HepG2 (cell line): Measurements from ENCODE around the gene ZNF638.

Experiments
- AGO2 ChIP-seq: fragments of 200-400 bp; formaldehyde crosslinking; optimal IDR thresholded peaks from 2 replicates; pipeline ENCODE3; 2017; ENCODE audit warnings: mild to moderate bottlenecking, low read depth, low read length, moderate library complexity
- CTCF ChIP-seq: sonication (generic); formaldehyde crosslinking; IDR thresholded peaks from 2 replicates; pipeline ENCODE4 v1.5.0; 2020; ENCODE audit warnings: mild to moderate bottlenecking, missing genetic modification reagents, moderate library complexity
- EZH2 ChIP-seq: conservative IDR thresholded peaks from 2 replicates; pipeline ENCODE4 v1.6.1; 2012; ENCODE audit warnings: mild to moderate bottlenecking, low read depth, low read length, moderate library complexity
- IKZF4 ChIP-seq: sonication (generic); formaldehyde crosslinking; IDR thresholded peaks from 2 replicates; pipeline ENCODE4 v1.5.1; 2020; ENCODE audit warnings: borderline replicate concordance, mild to moderate bottlenecking, low read depth, missing genetic modification reagents; ENCODE audit errors: not compliant biosample characterization
- KLF11 ChIP-seq: IDR thresholded peaks from 2 replicates; pipeline ENCODE4 v1.6.1; 2016; ENCODE audit warnings: missing compliant biosample characterization
- NCOR1 ChIP-seq: fragments of 200-600 bp; sonication (generic); IDR thresholded peaks from 2 replicates; pipeline ENCODE4 v1.7.0; 2017; ENCODE audit warnings: antibody characterized with exemption, low read length, borderline replicate concordance
- POLR2A ChIP-seq, 2 experiments: IDR thresholded peaks; 2 replicates each; pipeline ENCODE4 v1.6.1; 2011; ENCODE audit warnings: low read depth in 2 of 2, low read length in 2 of 2, mild to moderate bottlenecking in 1 of 2, moderate library complexity in 1 of 2; ENCODE audit not compliant: insufficient read depth in 1 of 2
- POLR2AphosphoS5 ChIP-seq: IDR thresholded peaks from 2 replicates; pipeline ENCODE4 v1.6.1; 2012; ENCODE audit warnings: low read depth, low read length
- PRDM15 ChIP-seq: sonication (generic); formaldehyde crosslinking; IDR thresholded peaks from 2 replicates; pipeline ENCODE4 v1.4.0; 2020; ENCODE audit warnings: missing genetic modification reagents
- SKI ChIP-seq: fragments of 450-650 bp; IDR thresholded peaks from one replicate; pipeline ENCODE4 v1.6.1; 2018; ENCODE audit warnings: mild to moderate bottlenecking; ENCODE audit not compliant: partially characterized antibody
- TF ChIP-seq, protein P1 (sequence below): IDR thresholded peaks from 2 replicates; pipeline ENCODE4 v1.6.1; 2016; ENCODE audit warnings: missing biosample characterization, missing genetic modification reagents, low read depth
- TF ChIP-seq, protein P2 (sequence below): sonication (generic); formaldehyde crosslinking; conservative IDR thresholded peaks from 2 replicates; pipeline ENCODE4 v1.4.0; 2020; ENCODE audit warnings: missing genetic modification reagents

DNA sequence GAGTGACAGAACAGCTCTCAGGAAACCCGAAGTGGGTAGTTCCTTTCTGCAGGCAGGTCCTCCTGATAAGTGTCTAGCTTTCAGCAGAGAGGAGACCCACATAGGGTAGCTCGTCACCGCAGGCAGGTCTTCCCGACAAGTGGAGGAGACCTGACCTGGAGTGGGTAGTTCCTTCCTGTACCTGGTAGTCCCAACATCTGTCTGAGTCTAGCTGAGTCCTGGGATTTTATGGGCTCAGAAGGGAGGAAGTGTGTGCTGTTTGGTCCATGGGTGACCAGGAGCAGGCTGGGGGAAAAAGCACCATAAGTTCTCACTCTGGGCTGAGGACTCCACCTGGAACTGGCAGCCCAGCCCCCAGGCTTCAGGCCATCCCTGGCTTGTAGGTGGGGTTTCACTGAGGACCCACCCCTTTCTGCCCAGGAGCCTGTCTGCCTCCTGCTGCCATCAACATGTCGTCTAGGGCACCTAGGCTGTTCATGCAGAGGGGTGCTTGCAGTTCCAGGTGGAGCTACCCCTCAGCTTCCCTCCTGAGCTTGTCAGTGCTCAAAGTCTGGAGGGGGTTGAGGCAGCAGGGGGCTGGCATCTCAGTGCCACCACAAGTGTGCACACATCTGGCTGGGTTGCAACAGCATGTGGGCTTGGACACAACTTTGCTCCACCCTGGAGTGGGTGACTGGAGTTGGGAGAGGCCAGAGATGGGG lies 131.2 kb downstream of the ZNF638 start:
- TF ChIP-seq SKI: no peak
- TF ChIP-seq KLF11 (CRISPR knock-in tag): no peak
- TF ChIP-seq PRDM15 (CRISPR knock-in tag): no peak
- TF ChIP-seq NCOR1: no peak
- TF ChIP-seq POLR2A (IDR thresholded peaks at IDR 0.05; ENCODE audit: insufficient read depth in 1 of 2, low read depth in 2 of 2, low read length in 2 of 2): no peak
- TF ChIP-seq EZH2: no peak
- TF ChIP-seq CTCF (CRISPR knock-in tag): no peak
- no peak for TF ChIP-seq POLR2AphosphoS5
- TF ChIP-seq, protein P1, sequence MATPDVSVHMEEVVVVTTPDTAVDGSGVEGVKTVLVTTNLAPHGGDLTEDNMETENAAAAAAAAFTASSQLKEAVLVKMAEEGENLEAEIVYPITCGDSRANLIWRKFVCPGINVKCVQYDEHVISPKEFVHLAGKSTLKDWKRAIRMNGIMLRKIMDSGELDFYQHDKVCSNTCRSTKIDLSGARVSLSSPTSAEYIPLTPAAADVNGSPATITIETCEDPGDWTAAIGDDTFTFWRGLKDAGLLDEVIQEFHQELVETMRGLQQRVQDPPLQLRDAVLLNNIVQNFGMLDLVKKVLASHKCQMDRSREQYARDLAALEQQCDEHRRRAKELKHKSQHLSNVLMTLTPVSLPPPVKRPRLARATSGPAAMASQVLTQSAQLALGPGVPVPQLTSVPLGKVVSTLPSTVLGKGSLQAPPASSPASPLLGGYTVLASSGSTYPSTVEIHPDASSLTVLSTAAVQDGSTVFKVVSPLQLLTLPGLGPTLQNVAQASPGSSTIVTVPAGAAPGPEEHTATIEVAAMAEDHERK (CRISPR knock-in tag): no peak
- TF ChIP-seq, protein P2, sequence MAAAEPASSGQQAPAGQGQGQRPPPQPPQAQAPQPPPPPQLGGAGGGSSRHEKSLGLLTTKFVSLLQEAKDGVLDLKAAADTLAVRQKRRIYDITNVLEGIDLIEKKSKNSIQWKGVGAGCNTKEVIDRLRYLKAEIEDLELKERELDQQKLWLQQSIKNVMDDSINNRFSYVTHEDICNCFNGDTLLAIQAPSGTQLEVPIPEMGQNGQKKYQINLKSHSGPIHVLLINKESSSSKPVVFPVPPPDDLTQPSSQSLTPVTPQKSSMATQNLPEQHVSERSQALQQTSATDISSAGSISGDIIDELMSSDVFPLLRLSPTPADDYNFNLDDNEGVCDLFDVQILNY: no peak
- TF ChIP-seq IKZF4 (CRISPR knock-in tag): no peak
- no peak for TF ChIP-seq AGO2
